H1 (cell line): Measurements from ENCODE around the gene MAOA. TPM values are rescaled to one million over a fixed set of nuclear protein-coding genes. Genes with fewer than 3 reads are reported as not detected.

ENCODE experiments used
- CTCF ChIA-PET: fragments of 300-600 bp; sonication (Branson Sonifier 250); formaldehyde crosslinking; loops from one replicate; lab custom pipeline; 2021; ENCODE audit not compliant: partially characterized antibody; lab: Charles Lee
- POLR2A ChIA-PET: fragments of 300-600 bp; sonication (Branson Sonifier 250); formaldehyde crosslinking; loops from one replicate; lab custom pipeline; 2021; ENCODE audit warnings: inconsistent platforms; ENCODE audit not compliant: partially characterized antibody; lab: Charles Lee
- DNase-seq, 2 experiments: peaks; one replicate each; pipeline versions ENCODE4 v3.0.0 to v3.0.0-alpha.2; 2010 to 2022; ENCODE audit warnings: low spot score in 2 of 2, low read depth in 1 of 2, mixed read lengths in 1 of 2
- FAIRE-seq: peaks from 2 replicates; lab custom pipeline; 2011; peaks lifted over from hg19 to GRCh38; lab: Jason Lieb, UNC
- H2AFZ ChIP-seq: 2 replicates; pipeline ENCODE4 v1.8.1; 2012; ENCODE audit warnings: low read length, inconsistent platforms
- H2AK5ac ChIP-seq: 2 replicates; pipeline ENCODE4 v1.6.1; 2013; ENCODE audit warnings: low read depth, low read length
- H2BK120ac ChIP-seq: replicated peaks from 2 replicates; pipeline ENCODE3; 2013; ENCODE audit warnings: low read depth, low read length, inconsistent platforms
- H2BK12ac ChIP-seq: 2 replicates; pipeline ENCODE4 v1.6.1; 2013; ENCODE audit warnings: low read depth, low read length
- H2BK15ac ChIP-seq: 2 replicates; pipeline ENCODE4 v1.6.1; 2013; ENCODE audit warnings: low read length
- H2BK20ac ChIP-seq: 2 replicates; pipeline ENCODE4 v1.6.1; 2013; ENCODE audit warnings: low read length
- H2BK5ac ChIP-seq: 2 replicates; pipeline ENCODE4 v1.6.1; 2013; ENCODE audit warnings: low read depth, low read length
- H3K14ac ChIP-seq: 2 replicates; pipeline ENCODE4 v1.6.1; 2013; ENCODE audit warnings: inconsistent platforms; ENCODE audit not compliant: insufficient read length
- H3K18ac ChIP-seq: 2 replicates; pipeline ENCODE4 v1.6.1; 2013; ENCODE audit warnings: low read length; ENCODE audit errors: extremely low read depth
- H3K23ac ChIP-seq: 2 replicates; pipeline ENCODE4 v1.6.1; 2013; ENCODE audit warnings: inconsistent platforms; ENCODE audit not compliant: insufficient read length
- H3K23me2 ChIP-seq: 2 replicates; pipeline ENCODE4 v1.6.1; 2013; ENCODE audit warnings: low read depth, low read length
- H3K27ac ChIP-seq: 2 replicates; pipeline ENCODE4 v1.6.1; 2011; ENCODE audit warnings: low read depth, low read length, inconsistent platforms
- H3K27me3 ChIP-seq, 4 experiments: replicated peaks in 1 of 4; 1 replicate in 1 of 4; 2 replicates in 3 of 4; pipeline versions ENCODE4 v1.6.1 to v1.8.1; 2011 to 2013; ENCODE audit warnings: low read length in 3 of 4, mild to moderate bottlenecking in 3 of 4, inconsistent platforms in 2 of 4, mixed read lengths in 2 of 4, moderate library complexity in 1 of 4; ENCODE audit not compliant: control insufficient read depth in 3 of 4, insufficient read depth in 3 of 4; ENCODE audit errors: extremely low read depth in 1 of 4
- H3K36me3 ChIP-seq, 4 experiments: 2 replicates each; pipeline versions ENCODE4 v1.6.1 to v1.8.1; 2011 to 2013; ENCODE audit warnings: mild to moderate bottlenecking in 4 of 4, low read length in 3 of 4, moderate library complexity in 2 of 4, control low read depth in 1 of 4, inconsistent platforms in 1 of 4; ENCODE audit not compliant: insufficient read depth in 4 of 4, control insufficient read depth in 2 of 4
- H3K4ac ChIP-seq: replicated peaks from 2 replicates; pipeline ENCODE3; 2013; ENCODE audit warnings: low read length, low read depth, mixed read lengths, inconsistent platforms; ENCODE audit not compliant: insufficient read length
- H3K4me1 ChIP-seq, 4 experiments: replicated peaks in 1 of 4; 1 replicate in 1 of 4; 2 replicates in 3 of 4; pipeline versions ENCODE4 v1.6.1 to v1.8.1; 2011 to 2013; ENCODE audit warnings: low read length in 3 of 4, inconsistent platforms in 2 of 4, mixed read lengths in 1 of 4; ENCODE audit not compliant: insufficient read depth in 4 of 4, control insufficient read depth in 3 of 4
- H3K4me2 ChIP-seq, 2 experiments: 2 replicates each; pipeline versions ENCODE4 v1.6.1 to v1.8.1; 2011 to 2013; ENCODE audit warnings: low read depth in 2 of 2, low read length in 2 of 2, control low read depth in 1 of 2, inconsistent platforms in 1 of 2, mild to moderate bottlenecking in 1 of 2; ENCODE audit not compliant: insufficient read depth in 1 of 2
- H3K4me3 ChIP-seq, 4 experiments: fragments of 200-600, 300-600 bp in 1 of 4; sonication (generic), shearing (Covaris generic), sonication (Bioruptor Twin) in 1 of 4; 2 replicates each; pipeline versions ENCODE4 v1.5.1 to v1.8.1; 2011 to 2016; ENCODE audit warnings: low read length in 4 of 4, low read depth in 3 of 4, control low read depth in 2 of 4, inconsistent platforms in 2 of 4, mild to moderate bottlenecking in 2 of 4, mixed read lengths in 1 of 4, moderate library complexity in 1 of 4; ENCODE audit not compliant: insufficient read depth in 2 of 4; ENCODE audit errors: extremely low read depth in 1 of 4
- H3K56ac ChIP-seq: replicated peaks from 2 replicates; pipeline ENCODE3; 2013; ENCODE audit warnings: low read depth, mild to moderate bottlenecking, mixed read lengths, low read length, inconsistent platforms; ENCODE audit not compliant: insufficient read length
- H3K79me1 ChIP-seq: 2 replicates; pipeline ENCODE4 v1.6.1; 2013; ENCODE audit warnings: low read depth, low read length, control low read depth
- H3K79me2 ChIP-seq, 2 experiments: 2 replicates each; pipeline versions ENCODE4 v1.6.1 to v1.8.1; 2012 to 2013; ENCODE audit warnings: low read length in 2 of 2, mild to moderate bottlenecking in 2 of 2, inconsistent platforms in 1 of 2; ENCODE audit not compliant: insufficient read depth in 2 of 2, control insufficient read depth in 1 of 2
- H3K9ac ChIP-seq, 4 experiments: replicated peaks in 1 of 4; 1 replicate in 1 of 4; 2 replicates in 3 of 4; pipeline versions ENCODE4 v1.6.1 to v1.8.1; 2011 to 2013; ENCODE audit warnings: low read depth in 3 of 4, low read length in 3 of 4, control low read depth in 2 of 4, mild to moderate bottlenecking in 2 of 4, moderate library complexity in 2 of 4, inconsistent platforms in 1 of 4; ENCODE audit errors: extremely low read depth in 1 of 4
- H3K9me3 ChIP-seq, 2 experiments: 2 replicates each; pipeline versions ENCODE4 v1.6.1 to v1.8.1; 2012 to 2013; ENCODE audit warnings: mild to moderate bottlenecking in 2 of 2, moderate library complexity in 2 of 2, control low read depth in 1 of 2, inconsistent platforms in 1 of 2, low read depth in 1 of 2, low read length in 1 of 2, mixed read lengths in 1 of 2; ENCODE audit not compliant: insufficient read depth in 2 of 2
- H4K20me1 ChIP-seq, 2 experiments: replicated peaks in 1 of 2; 2 replicates each; pipeline versions ENCODE3 to v1.8.1; 2011 to 2013; ENCODE audit warnings: inconsistent platforms in 2 of 2, low read length in 2 of 2, mild to moderate bottlenecking in 1 of 2; ENCODE audit not compliant: insufficient read depth in 2 of 2, control insufficient read depth in 1 of 2
- H4K5ac ChIP-seq: 2 replicates; pipeline ENCODE4 v1.6.1; 2013; ENCODE audit warnings: low read length, low read depth, mixed read lengths, inconsistent platforms; ENCODE audit not compliant: insufficient read length
- H4K8ac ChIP-seq: 2 replicates; pipeline ENCODE4 v1.8.0; 2013; ENCODE audit warnings: mild to moderate bottlenecking, moderate library complexity, low read length, inconsistent platforms; ENCODE audit not compliant: insufficient read depth; ENCODE audit errors: extremely low read depth
- H4K91ac ChIP-seq: replicated peaks from 2 replicates; pipeline ENCODE3; 2013; ENCODE audit warnings: low read length, mixed read lengths, inconsistent platforms; ENCODE audit not compliant: insufficient read length
- CBX8 ChIP-seq: fragments of 300-800, 300-1000 bp; sonication (generic); IDR thresholded peaks from 2 replicates; pipeline ENCODE4 v1.7.1; 2016; ENCODE audit warnings: low read depth, low read length, borderline replicate concordance
- JUN ChIP-seq: IDR thresholded peaks from 2 replicates; pipeline ENCODE4 v1.6.1; 2011; ENCODE audit warnings: low read depth, mild to moderate bottlenecking, improper control_type of control experiment, low read length
- WGBS, 2 experiments: shearing (Covaris generic) in 1 of 2; methylation state at CpG; one replicate each; pipeline versions ENCODE4 v1.1.6 to v1.1.7; 2013 to 2015; ENCODE audit warnings: low lambda C conversion rate in 2 of 2, mixed read lengths in 2 of 2, inconsistent platforms in 1 of 2, low coverage in 1 of 2, missing lambda C conversion rate in 1 of 2; ENCODE audit not compliant: insufficient replicate concordance in 2 of 2, insufficient coverage in 1 of 2, insufficient read length in 1 of 2; ENCODE audit errors: extremely low coverage in 1 of 2, missing lambda C conversion rate in 1 of 2; 5-methylcytosine and 5-hydroxymethylcytosine counted together
- polyA plus RNA-seq, 7 experiments: library from polyadenylated mRNA; depleted of rRNA in 3 of 7; stranded (reverse) in 5 of 7; unstranded in 2 of 7; fragments of >200 nt in 5 of 7; fragments of 200-250 nt in 2 of 7; gene quantifications; 1 replicate in 5 of 7; 2 replicates in 1 of 7; 4 replicates in 1 of 7; pipeline versions ENCODE4 v1.2.1 to v1.2.3, GENCODE V29; 2011 to 2013; ENCODE audit warnings: missing spikeins in 2 of 7, mixed read lengths in 2 of 7
- total RNA-seq: library from RNA; stranded (reverse); fragmentation: NEBNext Ultra II Directional; extraction: Animal tissue kit (Norgen Biotek cat#: 25700); gene quantifications from 2 replicates; pipeline ENCODE4 v1.2.1, GENCODE V29; 2021

Gene MAOA
- total and polyA plus RNA-seq, 2 of the 8 experiments (the other 6 are each of a cell fraction or from before 2014, with no cell fraction given) = 2.6 to 8.2 TPM

GRCh38 chrX:43717161-43717560 lies 61.1 kb downstream of the MAOA start:
- Histone ChIP-seq H2BK12ac (no peak overlapping the region), H3K56ac (no peak overlapping the region), H2BK20ac (no peak overlapping the region), H3K23me2 (no peaks in the 10 kb centered on the region), H3K4me3 (no peak overlapping the region), H3K18ac (no peak overlapping the region), H2BK120ac (no peak overlapping the region), H2AFZ (no peak overlapping the region), H3K14ac (no peak overlapping the region), H3K79me2 (no peaks in the 10 kb centered on the region), H3K4ac (no peak overlapping the region), H3K23ac (no peak overlapping the region), H3K9ac (no peak overlapping the region), H2BK5ac (no peak overlapping the region), H3K9me3 (no peaks in the 10 kb centered on the region), H4K8ac (no peak overlapping the region), H2AK5ac (no peak overlapping the region), H3K4me1 (no peaks in the 10 kb centered on the region), H4K91ac (no peak overlapping the region), H3K27ac (no peak overlapping the region), H4K5ac (no peak overlapping the region), H3K4me2 (no peak overlapping the region), H3K79me1 (no peaks in the 10 kb centered on the region), H3K27me3 (no peaks in the 10 kb centered on the region), H4K20me1 (no peaks in the 10 kb centered on the region), H3K36me3 (no peaks in the 10 kb centered on the region), H2BK15ac (no peak overlapping the region)
- TF ChIP-seq JUN (no peak), CBX8 (no peak)
- DNase-seq = no peak
- CTCF ChIA-PET = no interaction called here
- POLR2A ChIA-PET = no interaction called here
- no peak for FAIRE-seq
- 100% methylated on average over 1 of the region's 1 CpG; no CpG with 5 or more reads in 1 of the 2 experiments for WGBS, 2 experiments
